GM12874 (cell line): ENCODE data around the gene AFAP1.

ENCODE experiments used
- CTCF ChIP-seq: IDR thresholded peaks from 2 replicates; pipeline ENCODE4 v1.5.1; 2011; ENCODE audit warnings: low read depth, mild to moderate bottlenecking, control low read depth, low read length, moderate library complexity; ENCODE audit not compliant: insufficient read depth

Gene AFAP1

GRCh38 chr4:7760706-7761105, 179.0 kb downstream of the AFAP1 start:
- TF ChIP-seq CTCF: no peak

- no peak for TF ChIP-seq CTCF
Observed at GRCh38 chr4:7760228-7760627, 179.4 kb downstream of the AFAP1 start.

GRCh38 chr4:7759635-7760034, 180.0 kb downstream of the AFAP1 start:
- TF ChIP-seq CTCF: no peak

GRCh38 chr4:7759216-7759615, 180.4 kb downstream of the AFAP1 start:
- TF ChIP-seq CTCF: no peak

- no peak for TF ChIP-seq CTCF
Observed at GRCh38 chr4:7758476-7758875, 181.2 kb downstream of the AFAP1 start.

GRCh38 chr4:7757501-7758471, 181.9 kb downstream of the AFAP1 start:
- no peak for TF ChIP-seq CTCF

GRCh38 chr4:7756561-7757355, 182.9 kb downstream of the AFAP1 start:
- TF ChIP-seq CTCF: no peak
